ENCODE results near the gene CREB3L4.

The CREB3L4 gene

GRCh38 chr1:153921803-153922075 lies 46.0 kb upstream of the CREB3L4 start:
- H3K4me2 ChIP-seq (ENCODE audit: low read length) = peak overlapping the region; percentile 94
- TF ChIP-seq CTCF (IDR thresholded peaks at IDR 0.05; ENCODE audit: low read depth, low read length, poor library complexity, severe bottlenecking) = no peak
- TF ChIP-seq EZH2phosphoT487 (IDR thresholded peaks at IDR 0.05; ENCODE audit: borderline replicate concordance, low read length) = no peak
- peak overlapping the region; percentile 93 for H3K4me3 ChIP-seq (ENCODE audit: low read length)
- peak overlapping the region; percentile 91 for H3K27ac ChIP-seq (ENCODE audit: low read depth, low read length)
- H4K20me1 ChIP-seq (ENCODE audit: control insufficient read depth, insufficient read depth, low read depth, low read length) = peaks cover 32% of the 10 kb centered on the region
- peaks cover 47% of the 10 kb centered on the region for H3K36me3 ChIP-seq (ENCODE audit: control insufficient read depth, low read length)
- no peaks in the 10 kb centered on the region for H3K9me2 ChIP-seq (replicated peaks; ENCODE audit: control insufficient read depth, low read length)
- H3K9me3 ChIP-seq (ENCODE audit: control insufficient read depth, insufficient read depth, low read length) = no peaks in the 10 kb centered on the region
- H3K27me3 ChIP-seq (ENCODE audit: control insufficient read depth, low read length) = no peaks in the 10 kb centered on the region
- H3K79me2 ChIP-seq (ENCODE audit: control insufficient read depth, low read length) = peaks cover 70% of the 10 kb centered on the region
- peaks cover 14% of the 10 kb centered on the region for H3F3A ChIP-seq (ENCODE audit: control insufficient read depth, insufficient read depth)
- H3K4me1 ChIP-seq (ENCODE audit: control insufficient read depth, low read length) = peaks cover 41% of the 10 kb centered on the region

- Histone ChIP-seq H3K79me2 (ENCODE audit: control insufficient read depth, low read length) (peaks cover 65% of the 10 kb centered on the region), H3K27me3 (ENCODE audit: control insufficient read depth, low read length) (no peaks in the 10 kb centered on the region), H3K9me3 (ENCODE audit: control insufficient read depth, insufficient read depth, low read length) (no peaks in the 10 kb centered on the region), H3K9me2 (replicated peaks; ENCODE audit: control insufficient read depth, low read length) (no peaks in the 10 kb centered on the region), H3K36me3 (ENCODE audit: control insufficient read depth, low read length) (peaks cover 47% of the 10 kb centered on the region), H3K4me2 (ENCODE audit: low read length) (peak overlapping the region; percentile 94), H3K4me1 (ENCODE audit: control insufficient read depth, low read length) (peaks cover 41% of the 10 kb centered on the region), H3F3A (ENCODE audit: control insufficient read depth, insufficient read depth) (peaks cover 14% of the 10 kb centered on the region), H4K20me1 (ENCODE audit: control insufficient read depth, insufficient read depth, low read depth, low read length) (peaks cover 32% of the 10 kb centered on the region), H3K27ac (ENCODE audit: low read depth, low read length) (peak overlapping the region; percentile 91), H3K4me3 (ENCODE audit: low read length) (peak overlapping the region; percentile 93)
- peak; percentile 35 for TF ChIP-seq CTCF (IDR thresholded peaks at IDR 0.05; ENCODE audit: low read depth, low read length, poor library complexity, severe bottlenecking)
- no peak for TF ChIP-seq EZH2phosphoT487 (IDR thresholded peaks at IDR 0.05; ENCODE audit: borderline replicate concordance, low read length)
Observed at GRCh38 chr1:153922076-153922971, 45.4 kb upstream of the CREB3L4 start.

GRCh38 chr1:153922972-153923925 lies 44.5 kb upstream of the CREB3L4 start, which contains the start of gene GATAD2B:
Gene GATAD2B, minus strand, starts transcription at chr1:153922972. Its CDS starts 94,625 bp downstream, at chr1:153828347.
- H3K79me2 ChIP-seq (ENCODE audit: control insufficient read depth, low read length) = peaks cover 55% of the 10 kb centered on the region
- peak within 1 kb of the TSS; percentile 91 for H3K27ac ChIP-seq (ENCODE audit: low read depth, low read length)
- H4K20me1 ChIP-seq (ENCODE audit: control insufficient read depth, insufficient read depth, low read depth, low read length) = peaks cover 27% of the 10 kb centered on the region
- H3K4me2 ChIP-seq (ENCODE audit: low read length) = peak within 1 kb of the TSS; percentile 94
- TF ChIP-seq EZH2phosphoT487 (IDR thresholded peaks at IDR 0.05; ENCODE audit: borderline replicate concordance, low read length) (no peak), CTCF (IDR thresholded peaks at IDR 0.05; ENCODE audit: low read depth, low read length, poor library complexity, severe bottlenecking) (no peak)
- H3K9me2 ChIP-seq (replicated peaks; ENCODE audit: control insufficient read depth, low read length) = no peaks in the 10 kb centered on the region
- H3K9me3 ChIP-seq (ENCODE audit: control insufficient read depth, insufficient read depth, low read length) = no peaks in the 10 kb centered on the region
- H3K27me3 ChIP-seq (ENCODE audit: control insufficient read depth, low read length) = no peaks in the 10 kb centered on the region
- peaks cover 21% of the 10 kb centered on the region for H3F3A ChIP-seq (ENCODE audit: control insufficient read depth, insufficient read depth)
- peaks cover 40% of the 10 kb centered on the region for H3K4me1 ChIP-seq (ENCODE audit: control insufficient read depth, low read length)
- H3K4me3 ChIP-seq (ENCODE audit: low read length) = peak within 1 kb of the TSS; percentile 93
- peaks cover 40% of the 10 kb centered on the region for H3K36me3 ChIP-seq (ENCODE audit: control insufficient read depth, low read length)
